ENCODE measurements around the gene GPI. TPM values are rescaled to one million over a fixed set of nuclear protein-coding genes. Genes with fewer than 3 reads are reported as not detected.
A peak's percentile ranks its signal among the peaks of the same experiment; 100 is the strongest.

The GPI gene
- total and polyA plus RNA-seq, 2 of the 8 experiments (the other 6 are each of a cell fraction or from before 2014, with no cell fraction given): 171 to 360 TPM

GRCh38 chr19:34323433-34324204 lies 41.4 kb upstream of the GPI start (continued):
- TF ChIP-seq NRF1 (IDR thresholded peaks at IDR 0.05; ENCODE audit: low read depth, low read length) (no peak), EP300 (IDR thresholded peaks at IDR 0.05; ENCODE audit: borderline replicate concordance in 1 of 2, low read depth in 2 of 2, low read length in 2 of 2) (no peak), EZH2 (IDR thresholded peaks at IDR 0.05; ENCODE audit: low read depth, low read length, severe bottlenecking) (no peak), SAP30 (IDR thresholded peaks at IDR 0.05; ENCODE audit: insufficient read depth, insufficient replicate concordance, low read length) (no peak), MAX (IDR thresholded peaks at IDR 0.05) (peak; percentile 58), SUZ12 (IDR thresholded peaks at IDR 0.05; ENCODE audit: low read length) (no peak), KDM5A (IDR thresholded peaks at IDR 0.05; ENCODE audit: low read length) (no peak), TEAD4 (IDR thresholded peaks at IDR 0.05; ENCODE audit: low read depth, low read length) (peak; percentile 49; the same call in 1 of the 2 replicates), JUN (IDR thresholded peaks at IDR 0.05; ENCODE audit: low read depth, low read length) (no peak), RBBP5 (IDR thresholded peaks at IDR 0.05; ENCODE audit: borderline replicate concordance, low read depth, low read length) (no peak), SIN3A (conservative IDR thresholded peaks at IDR 0.05 in 1 of 2, IDR thresholded peaks at IDR 0.05 in 1 of 2; ENCODE audit: low read depth in 1 of 2, low read length in 2 of 2) (no peak), RNF2 (IDR thresholded peaks at IDR 0.05; ENCODE audit: borderline replicate concordance, low read depth, low read length, missing control alignments, poor library complexity, severe bottlenecking) (no peak), BCL11A (IDR thresholded peaks at IDR 0.05; ENCODE audit: low read depth in 2 of 2, low read length in 2 of 2) (no peak), RAD21 (IDR thresholded peaks at IDR 0.05 in 1 of 2, conservative IDR thresholded peaks at IDR 0.05 in 1 of 2; ENCODE audit: low read depth in 2 of 2, low read length in 2 of 2) (no peak), PHF8 (conservative IDR thresholded peaks at IDR 0.05; ENCODE audit: low read depth, low read length) (no peak)
